Right hindlimb (tissue), 1 donor: ENCODE results near the gene DOC2B.
A peak's percentile ranks its signal among the peaks of the same experiment; 100 is the strongest.
"Not testable (repeated sequence)": the region's sequence is repeated elsewhere in the genome, so short reads cannot be mapped to it uniquely, and the experiment has no call there.

Experiments
- DNase-seq: peaks from one replicate; pipeline ENCODE4 v3.0.0-alpha.2; 2018

DOC2B gene

DNA sequence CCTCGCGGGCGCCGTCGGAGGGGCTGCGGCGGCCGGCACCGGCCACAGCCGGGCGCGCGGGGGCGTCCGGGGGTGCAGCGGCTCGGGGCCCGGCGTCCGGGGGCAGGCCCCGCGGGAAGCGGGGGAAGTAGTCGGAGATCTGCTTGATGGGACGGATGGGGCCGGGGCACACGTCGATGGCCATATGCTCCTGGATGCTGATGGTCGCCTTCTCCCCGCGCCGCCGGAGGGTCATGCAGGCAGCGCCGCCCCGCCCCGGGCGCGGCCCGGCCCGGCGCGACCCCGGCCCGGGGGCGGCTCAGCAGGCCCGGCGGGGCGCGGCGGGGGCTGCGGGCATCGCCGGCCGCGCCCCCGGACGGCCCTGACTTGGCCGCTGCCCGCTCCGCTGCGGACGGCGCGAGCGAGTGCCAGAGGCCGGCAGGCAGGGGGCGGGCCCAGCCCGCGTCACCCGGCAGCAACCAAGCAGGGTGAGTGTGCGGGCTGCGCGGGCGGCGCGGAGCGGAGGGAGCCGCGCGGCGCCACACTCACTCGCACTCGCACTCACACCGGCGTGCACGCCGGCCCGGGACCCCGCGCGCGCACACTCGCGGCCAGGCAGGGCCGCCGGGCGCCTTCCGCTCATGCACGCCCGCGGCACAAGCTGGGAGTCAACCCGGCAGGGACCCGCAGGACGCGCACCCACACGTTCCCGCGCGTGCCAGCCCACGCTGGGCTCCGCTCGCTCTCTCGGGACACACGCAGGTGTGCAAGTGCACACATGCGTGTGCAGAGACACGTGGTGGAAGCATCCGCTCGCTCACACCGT, at the start of gene DOC2B:
TSS of gene DOC2B (minus strand) at position 406 of the 805 bp plus-strand sequence. CDS start at position 235, 171 bp downstream.
- peak; percentile 55 for DNase-seq

DNA sequence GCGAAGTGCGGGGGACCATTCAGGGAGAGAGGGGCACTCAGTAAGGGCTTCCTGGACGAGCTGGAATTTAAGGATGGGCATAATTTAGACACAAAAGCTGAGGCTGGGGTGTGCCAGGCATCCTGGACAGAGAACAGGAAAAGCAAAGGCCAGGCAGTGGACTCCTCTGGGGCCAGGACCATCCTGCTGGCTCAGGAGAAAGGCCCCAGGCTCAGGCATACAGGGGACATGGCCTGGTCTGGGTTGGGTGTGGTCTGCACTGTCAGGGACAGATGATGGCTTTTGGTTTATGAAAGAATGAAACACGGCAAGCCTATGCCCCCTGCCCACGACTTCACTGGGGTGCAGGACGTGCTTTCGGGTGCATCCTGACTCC, 48.9 kb upstream of the DOC2B start:
- no peak for DNase-seq

DNA sequence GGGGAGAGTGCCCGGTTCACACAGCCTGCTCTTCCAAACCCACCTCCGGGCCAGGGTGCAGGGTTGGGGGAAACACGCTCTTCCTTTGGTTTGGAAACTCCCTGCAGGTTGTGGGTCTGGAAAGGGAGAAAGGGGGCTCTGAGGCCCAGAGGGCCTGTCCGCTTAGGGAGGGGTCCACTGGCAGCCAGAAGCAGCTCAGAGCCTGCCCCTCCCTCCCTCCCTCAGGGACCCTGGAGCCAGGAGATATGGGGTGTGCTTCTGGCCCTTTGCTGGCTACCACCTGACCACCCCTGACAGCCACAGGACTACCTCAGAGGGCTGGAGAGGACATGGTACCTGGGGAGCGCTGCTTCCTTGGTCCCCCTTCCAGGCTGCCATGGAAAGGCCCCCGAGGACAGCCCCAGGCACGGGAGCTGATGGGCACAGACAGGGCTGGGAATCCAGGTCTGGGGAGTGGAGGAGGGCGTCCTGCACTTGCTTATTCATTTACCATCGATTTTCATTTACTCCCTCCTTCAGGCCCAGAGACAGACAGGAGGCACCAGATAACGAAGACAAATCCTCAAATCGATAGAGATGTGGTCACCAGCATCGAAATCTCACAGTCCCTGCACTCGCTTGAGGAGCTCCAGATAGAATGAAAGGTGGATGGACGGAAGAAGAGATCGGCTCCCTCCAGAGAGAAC, 48.4 kb upstream of the DOC2B start:
- DNase-seq, result no peak

DNA sequence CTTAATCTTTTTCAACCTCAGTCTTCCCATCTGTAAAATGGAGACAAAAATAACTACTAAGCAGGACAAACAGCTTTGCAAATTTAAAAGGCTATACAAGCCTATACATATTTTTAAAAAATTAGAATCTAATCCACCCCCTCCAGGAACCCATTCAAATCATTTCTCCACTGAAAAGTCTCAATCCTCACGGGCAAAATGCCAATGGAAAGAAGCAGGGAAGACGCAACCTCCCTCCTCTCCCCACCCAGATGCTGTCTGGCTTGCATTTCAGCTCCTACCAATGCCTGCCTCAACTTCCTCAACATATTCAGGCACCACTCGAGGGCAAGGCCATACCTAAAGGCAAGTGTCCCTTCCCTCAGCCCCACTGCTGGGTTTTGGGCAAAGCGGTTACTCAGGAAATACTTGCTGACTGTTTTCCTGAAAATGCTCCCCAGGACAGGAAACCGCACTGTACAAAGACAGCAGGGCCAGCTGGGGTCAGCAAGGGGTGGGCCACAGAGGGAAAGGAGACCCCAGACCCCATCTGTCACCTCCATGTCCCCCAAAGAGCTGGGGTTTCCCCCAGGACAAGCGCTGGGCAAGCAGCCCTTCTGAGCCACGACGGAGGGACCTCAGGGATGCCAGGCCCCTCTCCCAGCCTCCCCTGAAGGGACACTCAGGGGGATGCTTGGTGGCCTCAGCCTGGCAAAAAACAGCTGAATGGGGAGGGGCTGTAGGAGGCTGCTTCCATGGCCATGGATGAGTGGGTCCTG, 47.7 kb upstream of the DOC2B start:
- no peak for DNase-seq

DNA sequence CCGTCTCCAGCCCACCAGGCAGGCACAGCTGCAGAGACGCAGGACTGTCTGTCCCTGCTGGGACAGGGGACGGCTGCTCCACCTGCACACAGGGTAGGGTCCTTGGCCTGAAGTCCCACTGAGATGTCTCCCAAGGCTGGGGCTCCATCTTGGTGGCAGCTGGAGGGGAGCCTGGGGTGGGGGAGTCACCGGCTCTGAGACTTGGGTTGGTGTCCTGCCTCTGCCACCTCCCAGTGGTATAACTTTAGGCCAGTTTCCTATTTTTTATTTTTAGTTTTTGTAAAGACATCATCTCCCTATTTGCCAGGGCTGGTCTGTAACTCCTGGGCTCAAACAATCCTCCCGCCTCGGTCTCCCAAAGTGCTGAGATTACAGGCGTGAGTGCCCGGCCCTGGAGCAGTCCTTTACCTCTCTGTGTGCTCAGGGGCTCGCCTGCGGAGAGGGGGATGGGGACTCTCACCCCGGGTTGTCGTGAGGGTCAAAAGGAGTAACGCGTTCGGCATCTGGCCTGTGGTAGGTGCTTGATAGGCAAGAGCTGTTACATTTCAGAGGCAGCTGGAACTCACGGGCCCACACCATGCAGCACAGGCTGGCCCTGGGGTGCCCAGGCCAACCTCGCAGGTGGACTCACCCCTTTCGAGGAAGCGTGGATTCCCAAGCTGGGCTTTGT, 46.6 kb upstream of the DOC2B start:
- peak; percentile 49 for DNase-seq

DNA sequence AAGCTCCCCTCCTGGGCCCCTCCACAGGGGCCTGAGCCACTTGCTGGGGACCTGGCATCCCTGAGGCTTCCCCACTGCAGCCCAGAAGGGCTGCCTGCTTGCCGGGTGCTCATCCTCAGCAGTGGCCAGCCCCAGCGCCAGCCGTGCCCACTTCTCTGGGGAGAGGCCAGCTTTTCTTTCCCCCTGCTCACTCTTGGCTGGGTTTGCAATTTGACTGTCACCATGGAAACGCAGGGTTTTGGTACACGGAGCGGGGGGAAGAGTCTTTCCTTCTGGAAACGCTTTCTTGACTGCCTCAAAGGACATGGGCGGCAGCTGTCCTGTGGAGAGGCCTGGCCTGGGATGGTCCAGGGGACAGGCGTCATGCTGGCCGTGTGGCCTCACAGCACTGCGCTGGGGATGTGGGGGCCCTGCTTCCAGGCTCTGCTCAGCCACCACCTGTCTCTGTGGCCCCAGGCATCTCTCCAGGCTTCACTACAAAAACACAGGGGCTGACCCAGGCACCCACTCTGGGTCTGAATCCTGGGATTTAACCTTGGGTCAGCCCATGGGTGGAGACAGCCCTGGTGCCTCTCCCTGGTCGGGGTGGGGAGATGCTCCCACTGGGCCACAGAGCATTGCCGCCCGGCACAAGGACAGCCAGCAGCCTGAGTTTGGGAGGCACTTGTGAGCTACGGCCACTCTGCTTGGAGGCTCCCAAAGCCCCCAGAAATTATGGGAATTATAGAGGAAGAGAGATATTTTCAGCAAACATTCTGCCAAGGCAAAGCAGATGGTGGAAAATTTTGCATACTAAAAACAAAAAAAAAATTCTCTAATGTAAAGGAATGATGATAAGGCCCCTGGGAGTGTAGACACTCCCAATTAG, 45.9 kb upstream of the DOC2B start:
- DNase-seq, result peak; percentile 75

DNA sequence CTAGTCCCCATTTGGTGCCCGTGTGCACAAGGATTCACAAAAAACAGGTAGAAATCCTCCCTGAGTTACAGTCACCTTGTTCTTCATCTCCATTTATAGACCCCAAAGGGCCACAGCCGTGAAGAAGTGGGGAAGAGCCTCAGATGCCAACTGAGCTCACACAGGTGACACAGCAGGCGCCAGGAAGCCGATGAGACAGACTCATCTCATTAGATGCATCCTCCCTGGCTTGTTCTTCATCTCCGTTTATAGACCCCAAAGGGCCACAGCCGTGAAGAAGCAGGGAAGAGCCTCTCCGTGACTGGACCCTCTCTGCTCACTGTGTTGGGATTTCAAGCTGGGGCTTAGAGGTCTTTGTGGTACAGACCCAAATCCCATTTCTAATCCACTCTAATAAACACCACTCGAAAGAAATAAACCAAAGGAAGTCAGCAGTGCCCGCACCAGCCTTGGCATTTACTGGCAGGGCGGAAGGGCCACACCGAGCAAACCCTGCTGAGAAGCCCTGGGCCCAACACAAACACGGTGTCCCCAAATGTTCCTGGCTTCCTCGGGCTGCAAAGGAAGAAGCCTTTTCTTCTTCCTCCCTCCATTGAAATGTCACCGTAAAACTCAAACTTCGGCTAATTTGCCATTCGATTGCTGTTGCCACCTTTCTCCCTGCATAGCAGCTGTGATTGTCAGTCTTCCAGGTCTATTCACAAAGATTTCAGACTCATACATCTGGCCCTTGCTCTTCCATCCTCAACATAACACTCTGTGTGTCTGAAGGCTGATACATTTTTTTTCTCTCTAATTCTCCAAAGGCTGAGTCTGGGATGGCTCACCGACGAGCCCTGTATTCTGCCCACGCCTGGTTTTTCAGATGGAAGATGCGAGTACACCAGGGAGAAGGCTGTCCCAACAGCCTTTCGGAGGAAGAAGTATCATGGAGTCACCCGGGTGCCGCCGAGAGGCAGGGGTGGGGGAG, 44.9 kb upstream of the DOC2B start:
- DNase-seq, result no peak

DNA sequence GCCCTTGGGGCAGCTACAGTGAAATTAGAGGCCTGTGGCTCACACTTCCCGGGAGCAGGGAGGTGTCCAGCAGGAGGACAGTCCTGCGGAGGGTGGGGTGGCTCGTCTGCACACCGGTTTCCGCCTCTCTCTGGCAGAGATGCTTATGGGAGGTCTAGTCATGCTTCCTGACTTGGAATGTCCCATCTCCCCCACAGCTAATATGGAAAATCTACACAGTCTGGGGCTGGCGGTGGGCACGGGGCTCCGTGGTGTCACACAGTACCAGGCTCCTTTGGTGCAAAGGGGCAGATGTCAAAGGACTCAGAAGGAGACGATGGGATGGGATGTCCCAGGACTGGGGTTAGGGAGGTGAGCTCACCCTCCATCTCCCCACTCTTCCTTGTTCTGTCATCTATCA, 44.1 kb upstream of the DOC2B start:
- no peak for DNase-seq

DNA sequence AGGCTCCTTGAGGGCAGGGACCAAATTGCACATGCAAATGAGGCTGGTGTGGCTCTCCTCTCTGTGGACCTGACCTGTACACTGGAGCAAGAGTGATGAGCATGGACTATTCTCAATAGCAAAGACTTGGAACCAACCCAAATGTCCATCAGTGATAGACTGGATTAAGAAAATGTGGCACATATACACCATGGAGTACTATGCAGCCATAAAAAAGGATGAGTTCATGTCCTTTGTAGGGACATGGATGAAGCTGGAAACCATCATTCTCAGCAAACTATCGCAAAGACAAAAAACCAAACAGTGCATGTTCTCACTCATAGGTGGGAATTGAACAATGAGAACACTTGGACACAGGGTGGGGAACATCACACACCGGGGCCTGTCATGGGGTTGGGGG, 43.1 kb upstream of the DOC2B start:
- not testable (repeated sequence) for DNase-seq

DNA sequence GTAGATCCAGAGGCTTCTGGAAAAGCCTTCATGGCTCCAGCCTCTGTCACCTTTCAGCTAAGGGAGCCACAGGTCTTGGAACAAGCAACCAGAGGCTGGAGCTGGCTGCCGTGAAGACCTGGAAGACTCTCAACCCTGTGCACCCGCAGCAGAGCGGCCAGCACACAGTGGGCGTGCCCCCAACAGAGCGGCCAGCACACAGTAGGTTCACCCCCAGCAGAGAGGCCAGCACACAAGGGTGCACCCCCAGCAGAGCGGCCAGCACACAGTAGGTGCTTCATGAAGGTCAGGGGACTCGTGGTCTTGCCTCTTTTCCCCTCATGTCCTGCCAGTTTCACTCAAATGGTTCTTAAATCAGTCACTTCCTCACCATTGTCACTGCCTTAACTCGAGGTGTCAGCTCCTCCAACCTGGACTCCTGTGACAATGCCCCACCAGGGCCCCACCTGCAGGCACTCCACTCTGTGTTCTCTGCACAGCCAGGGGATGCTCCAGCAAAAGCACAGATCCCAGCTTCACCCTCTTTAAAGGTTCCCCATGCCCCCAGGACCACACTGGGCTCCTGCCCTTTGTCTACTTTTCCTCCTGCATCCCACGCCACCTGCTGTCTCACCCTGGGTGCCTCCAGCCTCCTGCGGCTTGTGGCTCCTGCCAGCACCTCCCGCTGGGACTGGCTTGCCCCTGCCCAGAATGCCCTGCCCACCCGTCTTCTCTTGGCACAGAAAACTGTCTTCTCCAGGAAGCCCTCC, 42.4 kb upstream of the DOC2B start:
- no peak for DNase-seq

DNA sequence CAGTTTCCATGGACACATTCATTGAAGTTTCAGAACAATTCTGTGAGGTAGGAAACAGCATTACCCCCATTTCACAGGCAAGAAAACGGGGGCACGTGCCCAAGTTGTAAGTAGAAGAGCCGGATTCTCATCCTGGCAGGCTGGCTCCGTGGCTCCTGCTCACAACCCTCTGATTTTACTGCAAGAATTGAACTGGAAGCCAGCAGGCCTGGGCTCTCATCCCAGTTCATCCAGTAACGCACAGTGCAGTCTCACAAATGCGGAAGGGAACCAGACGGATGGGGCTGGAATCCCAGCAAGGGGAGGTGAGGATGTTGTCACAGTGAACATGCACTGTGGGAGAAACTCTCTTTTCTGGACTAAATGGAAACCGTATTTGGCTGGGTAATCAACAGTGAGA, 40.7 kb upstream of the DOC2B start:
- DNase-seq, result peak; percentile 59

DNA sequence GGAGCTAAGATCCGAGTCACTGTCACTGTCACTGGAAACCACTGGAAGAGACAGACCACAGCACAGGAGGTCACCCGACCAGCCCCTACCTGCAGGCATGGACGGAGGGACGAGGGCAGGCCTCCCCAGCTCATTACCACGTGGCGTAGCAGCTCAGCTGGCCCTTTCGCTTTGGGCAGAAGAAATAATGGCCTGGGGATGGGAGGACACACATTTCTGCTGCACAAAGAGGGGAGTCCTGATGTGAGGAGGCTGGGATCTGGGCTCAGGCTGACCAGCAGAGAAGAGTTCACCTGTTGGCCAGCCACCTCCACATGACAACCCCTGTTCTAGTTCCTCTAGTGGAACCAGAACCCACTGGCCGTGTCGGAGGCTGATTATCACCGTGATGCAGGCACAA, 38.2 kb upstream of the DOC2B start:
- no peak for DNase-seq

DNA sequence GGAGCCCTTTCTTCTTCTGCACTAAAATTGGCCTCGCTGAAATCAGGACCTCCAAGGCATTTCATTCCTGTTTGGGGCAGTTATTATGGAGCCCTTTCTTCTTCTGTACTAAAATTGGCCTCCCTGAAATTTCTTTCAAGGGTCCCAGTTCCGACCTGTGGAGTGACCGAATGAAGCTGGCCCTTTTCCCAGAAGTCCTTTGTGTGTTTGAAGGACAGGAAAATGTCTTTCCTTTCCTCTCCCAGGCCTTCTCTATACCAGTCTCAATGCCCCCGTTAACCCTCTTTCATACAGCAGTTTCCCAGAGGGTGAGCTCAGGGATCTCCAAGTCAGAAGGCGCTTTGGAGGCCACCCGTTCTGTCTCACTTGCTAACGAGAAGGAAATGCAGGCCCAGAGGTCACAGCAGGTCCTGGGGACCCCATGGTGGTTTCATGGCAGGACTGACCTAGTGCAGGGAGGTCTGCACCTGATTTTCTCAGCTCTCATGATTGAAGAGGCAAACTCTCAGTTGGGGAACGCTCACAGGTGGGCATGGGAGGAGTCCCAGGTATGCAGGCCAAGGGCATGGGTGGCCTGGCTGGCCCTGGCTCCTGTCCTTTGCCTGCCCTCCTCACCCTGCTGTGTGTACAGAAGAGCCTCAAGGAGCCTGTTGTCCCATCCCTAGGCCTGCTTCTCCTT, 37.1 kb upstream of the DOC2B start:
- no peak for DNase-seq

DNA sequence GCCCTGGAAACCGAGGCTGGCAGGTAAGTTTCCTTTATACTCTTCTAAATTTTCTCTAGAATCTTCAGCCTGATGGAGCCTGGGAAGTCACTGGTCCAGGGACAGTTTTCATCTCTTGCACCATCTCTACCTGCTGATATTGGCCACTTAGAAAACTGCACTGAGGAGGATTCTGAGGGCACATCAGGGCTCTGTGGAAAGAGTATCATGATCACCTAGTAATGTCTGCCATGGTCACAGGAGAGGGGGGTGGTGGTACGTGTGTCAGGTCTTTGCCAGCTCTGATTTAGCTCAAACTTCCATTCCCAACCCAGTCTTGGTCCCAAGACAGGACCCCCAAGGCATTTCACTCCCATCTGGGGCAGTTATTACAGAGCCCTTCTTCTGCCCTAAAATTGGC, 35.2 kb upstream of the DOC2B start:
- no peak for DNase-seq

DNA sequence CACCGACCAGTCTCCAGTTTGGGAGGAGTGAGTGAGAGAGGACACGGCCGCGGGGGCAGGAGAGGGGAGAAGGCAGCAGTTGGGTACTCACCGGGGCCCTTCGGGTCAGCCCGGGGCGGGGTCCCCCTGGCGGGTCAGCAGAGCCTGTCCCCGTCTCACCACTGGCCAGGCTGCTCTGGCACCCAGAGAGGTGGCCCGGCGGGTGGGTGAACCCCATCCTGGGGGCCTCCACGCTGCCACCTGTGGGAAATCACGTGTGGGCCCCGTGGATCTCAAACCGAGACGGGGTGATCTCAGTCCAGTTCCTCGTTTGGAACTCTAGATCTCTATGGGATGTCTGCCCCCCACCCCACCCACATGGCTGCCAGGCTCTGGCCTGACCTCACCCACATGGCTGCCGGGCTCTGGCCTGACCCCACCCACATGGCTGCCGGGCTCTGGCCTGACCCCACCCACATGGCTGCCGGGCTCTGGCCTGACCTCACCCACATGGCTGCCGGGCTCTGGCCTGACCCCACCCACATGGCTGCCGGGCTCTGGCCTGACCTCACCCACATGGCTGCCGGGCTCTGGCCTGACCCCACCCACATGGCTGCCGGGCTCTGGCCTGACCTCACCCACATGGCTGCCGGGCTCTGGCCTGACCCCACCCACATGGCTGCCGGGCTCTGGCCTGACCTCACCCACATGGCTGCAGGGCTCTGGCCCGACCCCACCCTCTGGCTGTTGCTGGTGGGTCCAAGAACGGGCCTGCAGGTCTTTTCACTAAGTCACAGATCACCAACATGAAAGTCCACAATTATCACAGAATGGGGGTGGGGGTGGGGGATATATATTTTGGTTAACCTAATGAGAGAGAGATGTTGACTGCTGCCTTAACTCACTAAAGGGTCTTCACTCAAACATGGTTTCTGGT, 34.4 kb upstream of the DOC2B start:
- DNase-seq, result not testable (repeated sequence)

DNA sequence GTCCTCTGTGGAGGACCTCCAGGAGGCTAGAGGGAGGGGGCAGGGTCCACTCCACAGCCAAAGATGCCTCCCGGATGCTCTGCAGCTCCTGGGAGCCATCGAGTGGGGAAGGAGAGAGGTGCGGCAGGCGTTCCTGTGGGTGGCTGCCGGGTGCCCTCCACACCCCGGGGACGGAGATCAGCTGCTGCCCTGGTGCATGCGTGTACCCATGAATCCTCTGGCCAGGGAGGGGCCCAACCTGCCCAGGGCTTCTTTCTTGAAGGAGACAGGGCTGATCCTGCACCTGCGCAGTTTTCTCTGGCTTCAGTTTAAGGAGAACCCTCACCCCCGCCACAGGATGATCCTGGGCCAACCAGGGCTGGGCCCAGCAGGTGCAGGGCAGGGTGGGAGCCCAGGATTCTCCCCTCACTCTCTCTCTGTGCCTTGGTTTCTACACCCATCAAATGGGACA, 33.5 kb upstream of the DOC2B start:
- DNase-seq, result no peak

DNA sequence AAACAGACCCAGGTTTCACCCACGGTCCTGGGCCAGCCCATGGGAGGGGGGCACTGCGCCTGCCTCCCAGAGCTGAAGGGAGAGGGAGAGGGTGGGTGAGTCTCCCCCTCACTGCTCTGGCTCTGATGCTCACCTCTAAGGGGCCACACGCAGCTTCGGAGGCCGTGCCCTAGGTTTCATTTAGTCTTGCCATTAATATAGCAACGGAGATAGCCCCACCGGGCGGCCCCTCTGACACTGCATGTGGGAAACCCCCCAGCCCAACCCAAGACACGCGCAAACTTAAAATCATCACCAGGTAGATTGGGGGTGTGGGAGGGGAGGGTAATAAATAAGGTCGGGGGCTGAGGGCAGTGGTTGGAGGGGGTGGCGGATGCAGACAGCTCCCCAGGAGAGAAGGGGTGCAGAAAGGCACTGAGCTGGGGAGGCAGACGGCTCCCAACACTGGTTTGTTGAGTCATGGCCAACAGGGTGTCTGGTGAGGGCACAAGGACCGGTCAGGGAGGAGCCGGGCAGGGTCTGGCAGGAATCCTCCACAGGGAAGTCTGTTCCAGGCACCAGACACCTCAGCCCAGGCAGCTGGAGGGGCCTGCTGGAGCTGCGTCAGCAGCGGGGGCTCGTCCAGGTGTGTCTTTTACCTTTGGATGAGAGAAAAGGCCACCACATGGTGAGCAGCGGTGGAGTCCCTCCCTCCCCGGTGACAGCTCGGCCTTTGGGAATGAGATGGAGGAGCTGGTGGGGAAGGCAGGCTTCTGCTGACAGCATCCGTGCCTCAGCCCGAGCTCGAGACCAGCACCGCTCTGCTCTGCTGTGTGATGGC, 32.0 kb upstream of the DOC2B start:
- no peak for DNase-seq
